22Rv1 (cell line): ENCODE data around the gene KIR2DL1.
"Not testable (repeated sequence)": the region's sequence is repeated elsewhere in the genome, so short reads cannot be mapped to it uniquely, and the experiment has no call there.

Experiments used
- H3K27ac ChIP-seq: fragments of 450-650 bp; 2 replicates; pipeline ENCODE4 v1.5.1; 2017
- CTCF ChIP-seq: fragments of 450-650 bp; IDR thresholded peaks from 2 replicates; pipeline ENCODE4 v1.5.1; 2017; ENCODE audit warnings: mild to moderate bottlenecking
- ZFX ChIP-seq: fragments of 450-650 bp; IDR thresholded peaks from 2 replicates; pipeline ENCODE4 v1.6.1; 2017; ENCODE audit warnings: antibody characterized with exemption, borderline replicate concordance

Gene KIR2DL1

GRCh38 chr19:54803410-54803809 lies 33.8 kb downstream of the KIR2DL1 start, which contains the start of gene KIR2DL4:
TSS of gene KIR2DL4 (plus strand) at chr19:54803610. CDS start at chr19:54803652, 42 bp downstream.
- H3K27ac ChIP-seq, result no peak within 1 kb of the TSS
- TF ChIP-seq CTCF (no peak), ZFX (no peak)

- TF ChIP-seq ZFX, result no peak
- no peak for TF ChIP-seq CTCF
- H3K27ac ChIP-seq, result no peak overlapping the region
Observed at GRCh38 chr19:54804101-54804500, 34.5 kb downstream of the KIR2DL1 start.

GRCh38 chr19:54804571-54804970 lies 35.0 kb downstream of the KIR2DL1 start:
- TF ChIP-seq ZFX (no peak), CTCF (no peak)
- H3K27ac ChIP-seq, result no peak overlapping the region

DNA sequence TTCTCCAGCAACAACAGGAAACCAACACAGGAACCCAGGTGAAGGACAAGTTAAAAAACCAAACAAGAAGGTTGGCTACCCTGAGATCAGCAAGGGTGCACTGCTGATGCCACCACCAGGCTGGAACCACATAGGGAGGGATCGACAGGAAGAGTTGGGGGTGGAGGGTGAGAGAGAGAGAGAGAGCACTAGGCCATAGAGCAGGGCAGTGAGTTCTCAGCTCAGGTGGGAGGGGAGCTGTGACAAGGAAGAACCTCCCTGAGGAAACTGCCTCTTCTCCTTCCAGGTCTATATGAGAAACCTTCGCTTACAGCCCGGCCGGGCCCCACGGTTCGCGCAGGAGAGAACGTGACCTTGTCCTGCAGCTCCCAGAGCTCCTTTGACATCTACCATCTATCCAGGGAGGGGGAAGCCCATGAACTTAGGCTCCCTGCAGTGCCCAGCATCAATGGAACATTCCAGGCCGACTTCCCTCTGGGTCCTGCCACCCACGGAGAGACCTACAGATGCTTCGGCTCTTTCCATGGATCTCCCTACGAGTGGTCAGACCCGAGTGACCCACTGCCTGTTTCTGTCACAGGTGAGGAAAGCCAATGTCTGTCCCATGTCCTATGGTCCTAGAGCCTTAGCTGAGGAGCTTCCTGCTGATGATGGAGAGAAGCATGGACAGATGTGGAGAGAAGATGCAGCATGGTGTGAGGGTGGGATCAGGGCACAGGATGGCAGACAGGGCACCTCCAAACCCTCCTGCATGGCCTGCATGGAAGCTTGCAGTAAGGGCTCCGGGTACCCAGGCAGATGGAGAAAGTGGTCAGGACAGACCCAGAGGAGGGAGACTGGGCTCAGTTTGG lies 36.3 kb downstream of the KIR2DL1 start:
- no peak overlapping the region for H3K27ac ChIP-seq
- TF ChIP-seq CTCF (no peak), ZFX (no peak)

GRCh38 chr19:54806516-54806838 lies 36.9 kb downstream of the KIR2DL1 start:
- no peak for TF ChIP-seq ZFX
- TF ChIP-seq CTCF, result no peak

GRCh38 chr19:54814571-54814970 lies 45.0 kb downstream of the KIR2DL1 start:
- not testable (repeated sequence) for H3K27ac ChIP-seq

More at GRCh38 chr19:54806516-54806838, 36.9 kb downstream of the KIR2DL1 start:
- H3K27ac ChIP-seq, result no peak overlapping the region

GRCh38 chr19:54816251-54816650 lies 46.7 kb downstream of the KIR2DL1 start, which contains the start of gene KIR3DL1:
TSS of gene KIR3DL1 (plus strand) at chr19:54816468.
- not testable (repeated sequence) for H3K27ac ChIP-seq

GRCh38 chr19:54817670-54818536 lies 48.3 kb downstream of the KIR2DL1 start:
- no peak overlapping the region for H3K27ac ChIP-seq
- TF ChIP-seq ZFX (no peak), CTCF (no peak)

DNA sequence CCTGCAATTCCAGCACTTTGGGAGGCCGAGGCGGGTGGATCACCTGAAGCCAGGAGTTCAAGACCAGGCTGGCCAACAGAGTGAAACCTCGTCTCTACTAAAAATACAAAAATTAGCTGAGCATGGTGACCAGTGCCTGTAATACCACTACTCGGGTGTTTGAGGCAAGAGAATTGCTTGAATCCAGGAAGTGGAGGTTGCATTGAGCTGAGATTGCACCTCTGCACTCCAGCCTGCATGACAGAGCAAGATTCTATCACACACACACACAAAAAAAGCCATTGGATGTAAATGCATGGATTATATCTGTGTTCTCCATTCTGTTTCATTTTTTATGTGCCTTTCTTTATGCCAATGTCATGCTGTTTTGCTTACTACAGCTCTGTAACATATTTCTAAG lies 54.8 kb downstream of the KIR2DL1 start:
- H3K27ac ChIP-seq, result not testable (repeated sequence)

DNA sequence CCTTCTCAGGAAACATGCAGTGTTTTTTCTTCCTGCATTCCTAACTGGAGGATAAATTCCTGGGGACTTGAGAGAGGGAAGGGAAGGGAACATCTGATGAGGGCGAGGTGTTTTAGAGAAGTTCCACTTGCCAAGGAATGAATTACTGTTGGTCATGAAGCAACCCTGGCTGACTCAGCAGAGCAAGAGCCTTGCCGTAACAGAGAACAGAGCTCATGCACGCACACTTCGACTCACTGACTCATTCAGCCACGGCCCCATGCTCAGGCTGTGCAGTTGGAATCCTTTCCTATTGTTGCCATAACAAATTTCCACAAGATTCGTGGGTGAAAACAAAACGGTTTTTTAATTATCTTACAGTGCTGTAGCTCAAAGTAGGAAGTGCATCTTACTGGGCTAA lies 55.7 kb downstream of the KIR2DL1 start:
- not testable (repeated sequence) for H3K27ac ChIP-seq

- not testable (repeated sequence) for H3K27ac ChIP-seq
Observed at GRCh38 chr19:54828064-54828463, 58.5 kb downstream of the KIR2DL1 start.

GRCh38 chr19:54832496-54832895 lies 62.9 kb downstream of the KIR2DL1 start, which contains the start of gene KIR2DS4:
TSS of gene KIR2DS4 (plus strand) at chr19:54832676.
- not testable (repeated sequence) for H3K27ac ChIP-seq
